Activated B cell treated with CpG ODN at 0.5 μM for 24 hours (primary cell): ENCODE results near the gene FITM1. TPM values are rescaled to one million over a fixed set of nuclear protein-coding genes. Genes with fewer than 3 reads are reported as not detected.
A peak's percentile ranks its signal among the peaks of the same experiment; 100 is the strongest.

Experiments used
- ATAC-seq: fragments of 200-7000 bp; cut with Tn5 transposase; one replicate; pipeline ENCODE4 v1.10.0; 2021; ENCODE audit warnings: low read depth, mild to moderate bottlenecking, moderate library complexity
- CTCF ChIA-PET: fragments of 350-600 bp; sonication (Branson Sonifier 250); formaldehyde crosslinking; loops from one replicate; lab custom pipeline; 2021; ENCODE audit warnings: antibody characterized with exemption; lab: Charles Lee
- POLR2A ChIA-PET: fragments of 350-600 bp; sonication (Branson Sonifier 250); formaldehyde crosslinking; loops from one replicate; lab custom pipeline; 2021; ENCODE audit warnings: antibody characterized with exemption; lab: Charles Lee
- DNase-seq: peaks from one replicate; pipeline ENCODE4 v3.0.0; 2022
- H3K27ac Mint-ChIP-seq: one replicate; pipeline ENCODE4 v1.8.0; 2020; ENCODE audit warnings: mixed read lengths
- H3K27me3 Mint-ChIP-seq: one replicate; pipeline ENCODE4 v1.8.0; 2021; ENCODE audit warnings: mixed read lengths
- H3K36me3 Mint-ChIP-seq: one replicate; pipeline ENCODE4 v1.8.0; 2021; ENCODE audit warnings: low read depth, mixed read lengths
- H3K4me1 Mint-ChIP-seq: one replicate; pipeline ENCODE4 v1.8.0; 2021; ENCODE audit warnings: mixed read lengths
- H3K4me3 Mint-ChIP-seq: one replicate; pipeline ENCODE4 v1.8.0; 2020; ENCODE audit warnings: mild to moderate bottlenecking, mixed read lengths
- H3K9me3 Mint-ChIP-seq: one replicate; pipeline ENCODE4 v1.8.0; 2020; ENCODE audit warnings: mixed read lengths
- intact Hi-C: fragments of 100-400 bp; cut with micrococcal nuclease; formaldehyde crosslinking; loops from one replicate; pipeline ENCODE4 v1.15.1; 2024
- total RNA-seq: library from RNA; stranded (reverse); gene quantifications from 2 replicates; pipeline ENCODE4 v1.2.3, GENCODE V29; 2022
- TF ChIP-seq, protein P1 (sequence below): fragments of 200-600 bp; IDR thresholded peaks from one replicate; pipeline ENCODE4 v1.8.0; 2022; ENCODE audit warnings: antibody characterized with exemption, mild to moderate bottlenecking

The FITM1 gene
- total RNA-seq, 1 donor from 2014 or later = 2.3 TPM

DNA sequence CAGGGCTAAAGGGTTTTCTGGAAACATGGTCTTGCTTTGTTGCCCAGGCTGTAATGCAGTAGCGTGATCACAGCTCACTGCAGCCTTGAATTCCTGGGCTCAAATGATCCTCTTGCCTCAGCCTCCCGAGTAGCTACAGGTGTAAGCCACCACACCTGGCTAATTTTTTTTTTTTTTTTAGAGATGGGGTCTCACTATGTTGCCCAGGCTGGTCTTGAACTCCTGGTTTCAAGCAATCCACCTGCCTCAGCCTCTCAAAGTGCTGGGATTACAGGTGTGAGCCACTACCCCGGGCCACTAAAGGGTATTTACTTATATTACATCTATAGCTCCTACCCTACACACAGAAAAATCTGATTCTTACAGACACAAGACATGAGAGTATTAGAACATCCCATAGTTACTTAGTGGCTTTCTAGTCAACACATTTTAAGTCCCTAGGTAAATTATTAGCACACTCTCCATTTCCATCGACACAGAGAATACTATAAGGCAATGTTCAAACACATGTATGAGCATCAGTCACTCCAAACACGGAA lies 22.1 kb upstream of the FITM1 start:
- Mint-ChIP-seq H3K4me1 (peaks cover 12% of the 10 kb centered on the region), H3K9me3 (peaks cover 2% of the 10 kb centered on the region), H3K27ac (peak overlapping the region; percentile 90), H3K27me3 (no peaks in the 10 kb centered on the region), H3K4me3 (no peak overlapping the region), H3K36me3 (peaks cover 25% of the 10 kb centered on the region)
- POLR2A ChIA-PET = interaction anchor here (0.6 to 9.8 kb wide), 21 partner anchors 9 to 160 kb away, joined by 3 to 115 read pairs (median 4); partner anchors contain the start of genes EMC9, IPO4, IRF9 and PCK2
- intact Hi-C loops = loop anchor here (1.0 kb wide), 3 partner anchors 13 to 50 kb away; no protein-coding TSS in a partner anchor
- DNase-seq (no peak), ATAC-seq (no peak)
- CTCF ChIA-PET = interaction anchor here (0.7 to 7.4 kb wide), 33 partner anchors 8 to 545 kb away, joined by 3 to 137 read pairs (median 4); partner anchors contain the start of genes CIDEB, EMC9, IRF9 and MDP1
- TF ChIP-seq, protein P1, sequence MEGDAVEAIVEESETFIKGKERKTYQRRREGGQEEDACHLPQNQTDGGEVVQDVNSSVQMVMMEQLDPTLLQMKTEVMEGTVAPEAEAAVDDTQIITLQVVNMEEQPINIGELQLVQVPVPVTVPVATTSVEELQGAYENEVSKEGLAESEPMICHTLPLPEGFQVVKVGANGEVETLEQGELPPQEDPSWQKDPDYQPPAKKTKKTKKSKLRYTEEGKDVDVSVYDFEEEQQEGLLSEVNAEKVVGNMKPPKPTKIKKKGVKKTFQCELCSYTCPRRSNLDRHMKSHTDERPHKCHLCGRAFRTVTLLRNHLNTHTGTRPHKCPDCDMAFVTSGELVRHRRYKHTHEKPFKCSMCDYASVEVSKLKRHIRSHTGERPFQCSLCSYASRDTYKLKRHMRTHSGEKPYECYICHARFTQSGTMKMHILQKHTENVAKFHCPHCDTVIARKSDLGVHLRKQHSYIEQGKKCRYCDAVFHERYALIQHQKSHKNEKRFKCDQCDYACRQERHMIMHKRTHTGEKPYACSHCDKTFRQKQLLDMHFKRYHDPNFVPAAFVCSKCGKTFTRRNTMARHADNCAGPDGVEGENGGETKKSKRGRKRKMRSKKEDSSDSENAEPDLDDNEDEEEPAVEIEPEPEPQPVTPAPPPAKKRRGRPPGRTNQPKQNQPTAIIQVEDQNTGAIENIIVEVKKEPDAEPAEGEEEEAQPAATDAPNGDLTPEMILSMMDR = no peak

DNA sequence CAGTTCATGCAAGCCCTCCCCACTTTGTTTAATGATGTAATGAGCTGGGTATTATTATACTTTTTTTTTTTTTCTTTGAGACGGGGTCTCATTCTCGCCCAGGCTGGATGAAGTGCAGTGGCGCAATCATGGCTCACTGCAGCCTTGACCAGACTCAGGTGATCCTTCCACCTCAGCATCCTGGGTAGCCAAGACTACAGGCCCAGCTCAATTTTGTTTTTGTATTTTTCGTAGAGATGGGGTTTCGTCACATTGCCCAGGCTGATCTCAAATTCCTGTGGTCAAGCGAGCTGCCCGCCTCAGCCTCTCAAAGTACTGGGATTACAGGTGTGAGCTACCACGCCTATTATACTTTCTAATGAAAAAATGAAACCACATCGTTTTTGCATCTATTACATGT lies 20.4 kb upstream of the FITM1 start:
- POLR2A ChIA-PET = interaction anchor here (0.6 to 9.8 kb wide), 8 partner anchors 9 to 103 kb away, joined by 3 to 115 read pairs (median 5); partner anchors contain the start of genes EMC9, PCK2, PSME1 and PSME2
- Mint-ChIP-seq H3K27me3 (no peaks in the 10 kb centered on the region), H3K36me3 (peaks cover 19% of the 10 kb centered on the region), H3K9me3 (no peaks in the 10 kb centered on the region), H3K4me1 (peaks cover 15% of the 10 kb centered on the region), H3K27ac (no peak overlapping the region), H3K4me3 (no peak overlapping the region)
- DNase-seq = no peak
- intact Hi-C loops = loop anchor here (10.0 kb wide), 1 partner anchor 1015 kb away; the partner anchor contains the start of genes ACIN1 and C14orf119
- no peak for ATAC-seq
- TF ChIP-seq, protein P1 = no peak
- CTCF ChIA-PET = interaction anchor here (0.6 to 5.6 kb wide), 11 partner anchors 13 to 223 kb away, joined by 3 to 45 read pairs (median 9); partner anchors contain the start of genes CARMIL3, CIDEB, IRF9 and PSME2

DNA sequence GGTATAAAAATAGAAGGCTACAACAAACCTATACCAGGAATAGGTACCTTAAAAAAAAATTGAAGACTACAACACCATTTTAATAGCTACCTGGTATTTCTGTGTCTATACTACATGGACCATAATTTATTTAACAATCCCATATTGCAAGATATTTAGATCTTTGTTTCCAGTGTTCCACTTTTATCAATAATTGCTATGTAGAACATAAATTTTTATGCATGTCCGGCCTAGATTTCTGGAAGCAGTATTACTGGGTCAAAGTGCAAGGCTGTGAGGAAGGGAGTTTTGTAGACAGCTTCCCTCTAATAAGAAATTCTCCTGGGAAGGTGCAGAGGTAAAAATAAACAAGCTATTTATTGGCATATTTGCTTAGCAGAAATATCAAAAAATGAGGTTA lies 19.9 kb upstream of the FITM1 start:
- peaks cover 19% of the 10 kb centered on the region for H3K36me3 Mint-ChIP-seq
- H3K27ac Mint-ChIP-seq = no peak overlapping the region
- H3K9me3 Mint-ChIP-seq = no peaks in the 10 kb centered on the region
- no peak overlapping the region for H3K4me3 Mint-ChIP-seq
- DNase-seq (no peak), ATAC-seq (no peak)
- H3K4me1 Mint-ChIP-seq = peaks cover 20% of the 10 kb centered on the region
- ChIA-PET CTCF (interaction anchor here (1.1 to 5.6 kb wide), 7 partner anchors 19 to 223 kb away, joined by 4 to 45 read pairs (median 10); partner anchors contain the start of genes CARMIL3, IRF9, PSME2 and RNF31), POLR2A (interaction anchor here (0.5 to 9.8 kb wide), 9 partner anchors 16 to 105 kb away, joined by 3 to 115 read pairs (median 5); partner anchors contain the start of genes EMC9, MDP1, PCK2 and PSME1)
- no peaks in the 10 kb centered on the region for H3K27me3 Mint-ChIP-seq
- intact Hi-C loops = loop anchor here (10.0 kb wide), 1 partner anchor 1016 kb away; the partner anchor contains the start of genes ACIN1 and C14orf119
- TF ChIP-seq, protein P1 = no peak

DNA sequence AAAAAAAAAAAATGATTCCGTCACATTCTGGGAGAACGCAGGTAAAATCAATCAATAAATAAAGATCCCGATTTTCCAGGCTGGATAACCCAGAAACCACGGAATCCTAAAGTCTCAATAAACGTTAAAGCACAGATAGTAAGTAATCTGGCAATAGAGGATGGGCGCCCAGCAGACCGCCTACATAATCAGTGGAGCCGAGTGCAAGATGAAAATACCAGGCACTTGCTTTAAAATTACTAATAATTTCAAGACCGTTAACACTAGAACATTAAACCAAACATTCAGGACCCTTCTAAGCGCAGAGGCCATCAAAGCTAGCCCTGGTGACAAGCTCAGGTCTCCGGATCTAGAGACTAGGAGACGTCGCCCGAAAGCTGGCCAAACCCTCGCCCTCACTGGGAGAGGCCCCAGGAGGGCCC lies 17.1 kb upstream of the FITM1 start:
- H3K9me3 Mint-ChIP-seq = no peaks in the 10 kb centered on the region
- peaks cover 36% of the 10 kb centered on the region for H3K36me3 Mint-ChIP-seq
- intact Hi-C loops = loop anchor here (10.0 kb wide), 1 partner anchor 1019 kb away; the partner anchor contains the start of genes ACIN1 and C14orf119
- ChIA-PET CTCF (interaction anchor here (0.7 to 2.6 kb wide), 10 partner anchors 18 to 100 kb away, joined by 3 to 15 read pairs (median 8); partner anchors contain the start of genes CHMP4A, EMC9, IRF9 and PSME1), POLR2A (interaction anchor here (0.6 to 6.1 kb wide), 31 partner anchors 8 to 1018 kb away, joined by 3 to 239 read pairs (median 9); partner anchors contain the start of genes ACIN1, C14orf119, CARMIL3 and CBLN3)
- peak overlapping the region; percentile 100 for H3K27ac Mint-ChIP-seq
- no peak for DNase-seq
- TF ChIP-seq, protein P1 = no peak
- no peak for ATAC-seq
- H3K4me1 Mint-ChIP-seq = peaks cover 35% of the 10 kb centered on the region
- no peaks in the 10 kb centered on the region for H3K27me3 Mint-ChIP-seq
- peak overlapping the region; percentile 99 for H3K4me3 Mint-ChIP-seq
